SK-N-SH (cell line): Measurements from ENCODE around the gene SNX24. TPM values are rescaled to one million over a fixed set of nuclear protein-coding genes. Genes with fewer than 3 reads are reported as not detected.

ENCODE experiments used
- CTCF ChIA-PET: fragments of 300-600, 350-600 bp; formaldehyde crosslinking; extraction: SDS; loops from one replicate; lab custom pipeline; 2021; lab: Yijun Ruan, JAX
- POLR2A ChIA-PET: fragments of 350-600 bp; sonication (Branson Sonifier 250); formaldehyde crosslinking; extraction: SDS; loops from one replicate; lab custom pipeline; 2020; ENCODE audit warnings: antibody characterized with exemption, inconsistent platforms; lab: Yijun Ruan, JAX
- DNase-seq: peaks from one replicate; pipeline ENCODE4 v3.0.0; 2012
- H2AFZ ChIP-seq: fragments of 200-600 bp; sonication (generic); 2 replicates; pipeline ENCODE4 v1.8.1; 2016; ENCODE audit warnings: antibody characterized with exemption, mild to moderate bottlenecking, low read depth
- H3F3A ChIP-seq: fragments of 200-600 bp; sonication (generic); replicated peaks from 2 replicates; pipeline ENCODE3; 2016; ENCODE audit warnings: antibody characterized with exemption, mild to moderate bottlenecking; ENCODE audit not compliant: insufficient read depth
- H3K27ac ChIP-seq, 2 experiments: fragments of 200-500 bp in 1 of 2; fragments of 200-600 bp in 1 of 2; sonication (Bioruptor generic) in 1 of 2; sonication (generic), shearing (Covaris generic) in 1 of 2; 2 replicates each; pipeline versions ENCODE4 v1.5.1 to v1.6.1; 2014 to 2016; ENCODE audit warnings: low read depth in 2 of 2, inconsistent platforms in 1 of 2, low read length in 1 of 2, mild to moderate bottlenecking in 1 of 2, mixed read lengths in 1 of 2
- H3K27me3 ChIP-seq: fragments of 200-600 bp; sonication (generic), shearing (Covaris generic); 2 replicates; pipeline ENCODE4 v1.6.1; 2016; ENCODE audit warnings: mixed run types; ENCODE audit not compliant: insufficient read depth
- H3K36me3 ChIP-seq, 2 experiments: fragments of 200-500 bp in 1 of 2; fragments of 200-600 bp in 1 of 2; sonication (Bioruptor generic) in 1 of 2; sonication (generic) in 1 of 2; replicated peaks in 1 of 2; 2 replicates each; pipeline versions ENCODE3 to v1.5.1; 2014 to 2016; ENCODE audit warnings: low read length in 1 of 2, mild to moderate bottlenecking in 1 of 2; ENCODE audit not compliant: insufficient read depth in 2 of 2, control insufficient read depth in 1 of 2
- H3K4me1 ChIP-seq, 2 experiments: fragments of 200-500 bp in 1 of 2; fragments of 200-600 bp in 1 of 2; sonication (Bioruptor generic) in 1 of 2; sonication (generic), shearing (Covaris generic) in 1 of 2; 2 replicates each; pipeline versions ENCODE4 v1.5.1 to v1.6.1; 2014 to 2016; ENCODE audit warnings: low read depth in 1 of 2, low read length in 1 of 2, mixed run types in 1 of 2; ENCODE audit not compliant: insufficient read depth in 2 of 2, control insufficient read depth in 1 of 2
- H3K4me2 ChIP-seq: fragments of 200-600 bp; sonication (generic), shearing (Covaris generic); 2 replicates; pipeline ENCODE4 v1.6.1; 2017; ENCODE audit warnings: mixed run types
- H3K4me3 ChIP-seq, 2 experiments: fragments of 200-500 bp in 1 of 2; fragments of 200-600 bp in 1 of 2; sonication (Bioruptor generic) in 1 of 2; sonication (generic), shearing (Covaris generic) in 1 of 2; 2 replicates each; pipeline versions ENCODE4 v1.5.1 to v1.8.1; 2014 to 2016; ENCODE audit warnings: low read depth in 2 of 2, inconsistent platforms in 1 of 2, low read length in 1 of 2, mild to moderate bottlenecking in 1 of 2, mixed read lengths in 1 of 2, moderate library complexity in 1 of 2
- H3K79me2 ChIP-seq: fragments of 200-600 bp; sonication (generic); 2 replicates; pipeline ENCODE4 v1.8.1; 2017; ENCODE audit warnings: mild to moderate bottlenecking; ENCODE audit not compliant: insufficient read depth
- H3K9ac ChIP-seq: fragments of 200-600 bp; sonication (generic); 2 replicates; pipeline ENCODE4 v1.6.1; 2017; ENCODE audit warnings: mixed run types
- H3K9me2 ChIP-seq: fragments of 200-600 bp; sonication (generic); 2 replicates; pipeline ENCODE4 v1.6.1; 2017; ENCODE audit warnings: mixed run types
- H3K9me3 ChIP-seq: fragments of 200-600 bp; sonication (generic); 2 replicates; pipeline ENCODE4 v1.6.1; 2017; ENCODE audit warnings: mixed run types, mild to moderate bottlenecking, moderate library complexity
- H4K20me1 ChIP-seq: fragments of 200-600 bp; sonication (generic); 2 replicates; pipeline ENCODE4 v1.6.1; 2017; ENCODE audit warnings: mild to moderate bottlenecking, mixed run types; ENCODE audit not compliant: insufficient read depth
- CHD2 ChIP-seq: fragments of 150-350 bp; IDR thresholded peaks from 2 replicates; pipeline ENCODE4 v1.6.1; 2018; ENCODE audit warnings: low read length; ENCODE audit not compliant: partially characterized antibody
- CTCF ChIP-seq: fragments of 200-600 bp; sonication (generic); IDR thresholded peaks from 2 replicates; pipeline ENCODE4 v1.6.1; 2017; ENCODE audit warnings: antibody characterized with exemption, mild to moderate bottlenecking, moderate library complexity
- ELF1 ChIP-seq: IDR thresholded peaks from 2 replicates; pipeline ENCODE4 v1.4.0; 2012
- EP300 ChIP-seq, 2 experiments: IDR thresholded peaks; 2 replicates each; pipeline versions ENCODE4 v1.4.0 to v1.6.1; 2012; ENCODE audit warnings: borderline replicate concordance in 1 of 2, low read depth in 1 of 2, low read length in 1 of 2
- FOSL2 ChIP-seq: IDR thresholded peaks from 2 replicates; pipeline ENCODE4 v1.4.0; 2012; ENCODE audit warnings: low read depth, mild to moderate bottlenecking, moderate library complexity, borderline replicate concordance
- FOXJ3 ChIP-seq: sonication (generic); formaldehyde crosslinking; IDR thresholded peaks from 2 replicates; pipeline ENCODE4 v1.5.1; 2020; ENCODE audit warnings: mild to moderate bottlenecking, missing genetic modification reagents
- IRF3 ChIP-seq: fragments of 150-350 bp; IDR thresholded peaks from 2 replicates; pipeline ENCODE4 v1.6.1; 2016; ENCODE audit warnings: mild to moderate bottlenecking, low read depth, low read length
- MEF2A ChIP-seq: IDR thresholded peaks from 2 replicates; pipeline ENCODE4 v1.4.0; 2012; ENCODE audit warnings: low read depth, borderline replicate concordance
- POLR2AphosphoS5 ChIP-seq: IDR thresholded peaks from 2 replicates; pipeline ENCODE4 v1.6.1; 2012; ENCODE audit warnings: low read depth, low read length
- RCOR1 ChIP-seq: fragments of 150-350 bp; IDR thresholded peaks from 2 replicates; pipeline ENCODE4 v1.6.1; 2017; ENCODE audit warnings: antibody characterized with exemption, low read length
- REST ChIP-seq: IDR thresholded peaks from 2 replicates; pipeline ENCODE4 v1.6.1; 2012; ENCODE audit warnings: mild to moderate bottlenecking, low read depth, low read length, moderate library complexity
- TCF12 ChIP-seq: IDR thresholded peaks from 2 replicates; pipeline ENCODE4 v1.4.0; 2012
- USF1 ChIP-seq: IDR thresholded peaks from 2 replicates; pipeline ENCODE4 v1.4.0; 2012; ENCODE audit warnings: low read depth, borderline replicate concordance
- USF2 ChIP-seq: fragments of 150-350 bp; IDR thresholded peaks from 2 replicates; pipeline ENCODE4 v1.6.1; 2017; ENCODE audit warnings: antibody characterized with exemption, low read length, low read depth, borderline replicate concordance
- WGBS: methylation state at CpG from one replicate; pipeline ENCODE4 v1.1.6; 2017; ENCODE audit warnings: low lambda C conversion rate; 5-methylcytosine and 5-hydroxymethylcytosine counted together
- polyA plus RNA-seq, 3 experiments: library from polyadenylated mRNA; depleted of rRNA; stranded (reverse); fragments of >200 nt; gene quantifications; 2 replicates each; pipeline ENCODE4 v1.2.3, GENCODE V29; 2012

SNX24 gene
- polyA plus RNA-seq, 1 of the 3 experiments (the other 2 are of a cell fraction) = 8.2 TPM

- no peaks in the 10 kb centered on the region; a peak in 1 of 4 replicates for H3K4me1 ChIP-seq
- no peaks in the 10 kb centered on the region for H3F3A ChIP-seq
- H3K9ac ChIP-seq = no peak overlapping the region
- no peaks in the 10 kb centered on the region for H3K79me2 ChIP-seq
- H3K9me2 ChIP-seq = no peaks in the 10 kb centered on the region
- H2AFZ ChIP-seq = no peak overlapping the region
- H4K20me1 ChIP-seq = no peaks in the 10 kb centered on the region
- H3K36me3 ChIP-seq = no peaks in the 10 kb centered on the region
- no peaks in the 10 kb centered on the region for H3K27me3 ChIP-seq
- no peak overlapping the region for H3K27ac ChIP-seq
- H3K4me3 ChIP-seq = no peak overlapping the region
- POLR2A ChIA-PET = no interaction called here
- 95% methylated on average over 7 of the region's 7 CpGs for WGBS
- no peak for DNase-seq
- H3K4me2 ChIP-seq = no peak overlapping the region
- H3K9me3 ChIP-seq = no peaks in the 10 kb centered on the region
- TF ChIP-seq USF1 (no peak), TCF12 (no peak), FOXJ3 (CRISPR knock-in tag) (no peak), RCOR1 (no peak), REST (no peak), CHD2 (no peak), FOSL2 (no peak), IRF3 (no peak), ELF1 (no peak), USF2 (no peak), POLR2AphosphoS5 (no peak), MEF2A (no peak), CTCF (no peak), EP300 (IDR thresholded peaks at IDR 0.05; ENCODE audit: borderline replicate concordance in 1 of 2, low read depth in 1 of 2, low read length in 1 of 2) (no peak)
- TF ChIP-seq, all 33 proteins: peak for 0
- CTCF ChIA-PET = interaction anchor here (0.7 to 1.2 kb wide), 3 partner anchors 9 to 49 kb away, joined by 3 read pairs; no protein-coding TSS in a partner anchor
Measured at GRCh38 chr5:122967085-122967484, 121.7 kb downstream of the SNX24 start.
